Stomach (tissue), 4 donors: ENCODE data around the gene PGM5.

Experiments used
- EP300 ChIP-seq: sonication (generic); formaldehyde crosslinking; IDR thresholded peaks from one replicate; pipeline ENCODE4 v1.6.1; 2017; ENCODE audit warnings: antibody characterized with exemption
- POLR2AphosphoS5 ChIP-seq, 3 donors: sonication (generic); formaldehyde crosslinking; IDR thresholded peaks; one replicate each; pipeline ENCODE4 v1.6.1; 2016; ENCODE audit warnings: antibody characterized with exemption in 3 of 3
- TF ChIP-seq, protein P1 (sequence below), 7 experiments: fragments of 450-650 bp in 4 of 7; fragments of 200-600 bp in 3 of 7; sonication (generic) in 3 of 7; IDR thresholded peaks; one replicate each; pipeline ENCODE4 v1.5.1; 2016 to 2019; ENCODE audit warnings: antibody characterized with exemption in 7 of 7, control low read depth in 2 of 7, mild to moderate bottlenecking in 1 of 7

DNA sequence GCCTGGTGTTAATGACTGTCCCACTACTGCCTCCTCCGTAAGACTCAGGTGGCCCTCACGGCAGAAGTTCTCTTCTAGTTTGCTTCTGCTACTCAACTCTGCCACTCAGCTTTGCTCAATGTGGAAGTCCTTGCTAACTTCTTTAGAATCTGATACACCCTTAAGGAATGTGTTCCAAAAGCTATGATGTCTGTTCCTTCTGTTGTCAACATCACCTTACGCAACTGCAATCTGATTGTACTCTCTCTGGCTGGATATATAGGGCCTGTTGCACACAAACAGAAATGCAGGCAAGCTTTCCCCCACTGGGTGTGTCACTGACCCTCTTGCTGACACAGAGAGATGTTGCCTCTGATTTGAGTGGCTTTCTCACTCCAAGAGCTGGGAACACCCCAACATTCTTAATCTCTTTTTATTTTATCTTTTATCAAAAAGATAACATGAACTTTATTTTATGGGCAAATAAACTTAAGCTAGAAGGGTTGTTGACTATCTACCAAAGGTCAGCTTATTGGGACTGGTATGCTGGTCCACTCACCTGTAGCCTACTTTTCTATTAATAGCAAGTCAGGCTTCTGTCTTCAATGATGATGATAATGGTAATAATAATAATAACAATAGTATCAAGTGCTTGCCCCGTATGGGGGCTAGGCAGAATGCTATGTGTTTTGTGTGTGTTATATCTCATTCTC, 159.1 kb downstream of the PGM5 start:
- TF ChIP-seq, protein P1, sequence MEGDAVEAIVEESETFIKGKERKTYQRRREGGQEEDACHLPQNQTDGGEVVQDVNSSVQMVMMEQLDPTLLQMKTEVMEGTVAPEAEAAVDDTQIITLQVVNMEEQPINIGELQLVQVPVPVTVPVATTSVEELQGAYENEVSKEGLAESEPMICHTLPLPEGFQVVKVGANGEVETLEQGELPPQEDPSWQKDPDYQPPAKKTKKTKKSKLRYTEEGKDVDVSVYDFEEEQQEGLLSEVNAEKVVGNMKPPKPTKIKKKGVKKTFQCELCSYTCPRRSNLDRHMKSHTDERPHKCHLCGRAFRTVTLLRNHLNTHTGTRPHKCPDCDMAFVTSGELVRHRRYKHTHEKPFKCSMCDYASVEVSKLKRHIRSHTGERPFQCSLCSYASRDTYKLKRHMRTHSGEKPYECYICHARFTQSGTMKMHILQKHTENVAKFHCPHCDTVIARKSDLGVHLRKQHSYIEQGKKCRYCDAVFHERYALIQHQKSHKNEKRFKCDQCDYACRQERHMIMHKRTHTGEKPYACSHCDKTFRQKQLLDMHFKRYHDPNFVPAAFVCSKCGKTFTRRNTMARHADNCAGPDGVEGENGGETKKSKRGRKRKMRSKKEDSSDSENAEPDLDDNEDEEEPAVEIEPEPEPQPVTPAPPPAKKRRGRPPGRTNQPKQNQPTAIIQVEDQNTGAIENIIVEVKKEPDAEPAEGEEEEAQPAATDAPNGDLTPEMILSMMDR (IDR thresholded peaks at IDR 0.05), result no peak
- TF ChIP-seq POLR2AphosphoS5 (IDR thresholded peaks at IDR 0.05), result peak; percentile 74 to 80 (median 75)
- TF ChIP-seq EP300, result peak; percentile 69
